ENCODE measurements around the gene FLRT1. TPM values are rescaled to one million over a fixed set of nuclear protein-coding genes. Genes with fewer than 3 reads are reported as not detected.

FLRT1 gene
- total and polyA plus RNA-seq, 2 of the 13 experiments (the other 11 are each of a cell fraction or from before 2014, with no cell fraction given): 0.02 to 0.08 TPM

DNA sequence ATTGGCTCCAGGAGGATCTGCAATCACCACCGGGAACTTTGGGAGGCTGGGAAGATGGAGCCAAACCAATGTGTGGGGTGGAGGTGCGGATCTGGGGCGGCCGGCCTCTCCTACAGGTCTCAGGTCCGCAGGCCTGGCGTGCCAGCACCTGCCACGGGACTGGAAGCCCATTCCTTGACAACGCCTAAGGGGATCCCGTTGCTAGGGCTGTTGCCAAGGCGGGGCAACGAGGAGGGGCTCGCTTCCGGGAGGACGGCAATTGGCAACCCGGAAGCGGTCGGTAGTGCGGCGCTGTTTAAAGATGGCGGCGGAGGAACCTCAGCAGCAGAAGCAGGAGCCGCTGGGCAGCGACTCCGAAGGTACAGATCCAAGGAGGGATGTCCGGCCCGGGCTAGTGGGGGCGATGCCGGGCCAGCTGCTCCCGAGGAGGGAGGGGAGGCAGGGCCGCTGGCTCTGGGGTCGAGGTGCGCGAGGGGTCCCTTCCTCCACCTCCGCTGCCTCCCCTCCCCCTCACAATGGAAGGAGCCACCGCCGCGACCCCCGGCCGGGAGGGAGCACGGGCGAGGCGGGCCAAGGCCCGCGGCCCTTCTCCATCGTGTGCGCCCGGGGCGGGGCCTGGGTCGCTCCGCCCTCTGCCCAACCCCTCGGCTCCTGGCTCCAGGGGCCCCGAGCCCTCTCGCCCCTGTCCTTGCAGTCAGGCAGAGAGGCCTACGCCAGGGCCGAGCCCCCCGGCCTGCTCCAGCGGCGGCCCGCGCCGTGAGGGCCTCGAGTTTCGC, 49.4 kb upstream of the FLRT1 start, which contains the start of gene OTUB1 (continued):
- TF ChIP-seq, protein P1, sequence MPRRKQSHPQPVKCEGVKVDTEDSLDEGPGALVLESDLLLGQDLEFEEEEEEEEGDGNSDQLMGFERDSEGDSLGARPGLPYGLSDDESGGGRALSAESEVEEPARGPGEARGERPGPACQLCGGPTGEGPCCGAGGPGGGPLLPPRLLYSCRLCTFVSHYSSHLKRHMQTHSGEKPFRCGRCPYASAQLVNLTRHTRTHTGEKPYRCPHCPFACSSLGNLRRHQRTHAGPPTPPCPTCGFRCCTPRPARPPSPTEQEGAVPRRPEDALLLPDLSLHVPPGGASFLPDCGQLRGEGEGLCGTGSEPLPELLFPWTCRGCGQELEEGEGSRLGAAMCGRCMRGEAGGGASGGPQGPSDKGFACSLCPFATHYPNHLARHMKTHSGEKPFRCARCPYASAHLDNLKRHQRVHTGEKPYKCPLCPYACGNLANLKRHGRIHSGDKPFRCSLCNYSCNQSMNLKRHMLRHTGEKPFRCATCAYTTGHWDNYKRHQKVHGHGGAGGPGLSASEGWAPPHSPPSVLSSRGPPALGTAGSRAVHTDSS (CRISPR knock-in tag; conservative IDR thresholded peaks at IDR 0.05): no peak
- TF ChIP-seq, protein P2, sequence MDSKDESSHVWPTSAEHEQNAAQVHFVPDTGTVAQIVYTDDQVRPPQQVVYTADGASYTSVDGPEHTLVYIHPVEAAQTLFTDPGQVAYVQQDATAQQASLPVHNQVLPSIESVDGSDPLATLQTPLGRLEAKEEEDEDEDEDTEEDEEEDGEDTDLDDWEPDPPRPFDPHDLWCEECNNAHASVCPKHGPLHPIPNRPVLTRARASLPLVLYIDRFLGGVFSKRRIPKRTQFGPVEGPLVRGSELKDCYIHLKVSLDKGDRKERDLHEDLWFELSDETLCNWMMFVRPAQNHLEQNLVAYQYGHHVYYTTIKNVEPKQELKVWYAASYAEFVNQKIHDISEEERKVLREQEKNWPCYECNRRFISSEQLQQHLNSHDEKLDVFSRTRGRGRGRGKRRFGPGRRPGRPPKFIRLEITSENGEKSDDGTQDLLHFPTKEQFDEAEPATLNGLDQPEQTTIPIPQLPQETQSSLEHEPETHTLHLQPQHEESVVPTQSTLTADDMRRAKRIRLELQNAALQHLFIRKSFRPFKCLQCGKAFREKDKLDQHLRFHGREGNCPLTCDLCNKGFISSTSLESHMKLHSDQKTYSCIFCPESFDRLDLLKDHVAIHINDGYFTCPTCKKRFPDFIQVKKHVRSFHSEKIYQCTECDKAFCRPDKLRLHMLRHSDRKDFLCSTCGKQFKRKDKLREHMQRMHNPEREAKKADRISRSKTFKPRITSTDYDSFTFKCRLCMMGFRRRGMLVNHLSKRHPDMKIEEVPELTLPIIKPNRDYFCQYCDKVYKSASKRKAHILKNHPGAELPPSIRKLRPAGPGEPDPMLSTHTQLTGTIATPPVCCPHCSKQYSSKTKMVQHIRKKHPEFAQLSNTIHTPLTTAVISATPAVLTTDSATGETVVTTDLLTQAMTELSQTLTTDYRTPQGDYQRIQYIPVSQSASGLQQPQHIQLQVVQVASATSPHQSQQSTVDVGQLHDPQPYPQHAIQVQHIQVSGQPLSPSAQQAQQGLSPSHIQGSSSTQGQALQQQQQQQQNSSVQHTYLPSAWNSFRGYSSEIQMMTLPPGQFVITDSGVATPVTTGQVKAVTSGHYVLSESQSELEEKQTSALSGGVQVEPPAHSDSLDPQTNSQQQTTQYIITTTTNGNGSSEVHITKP (CRISPR knock-in tag; IDR thresholded peaks at IDR 0.05; ENCODE audit: low read depth): peak; percentile 95
- no peak for TF ChIP-seq FOSL1 (CRISPR knock-in tag; IDR thresholded peaks at IDR 0.05; ENCODE audit: borderline replicate concordance)
- 0 out of 2 replicates have a peak, but pooled peaks have one; percentile 64 for TF ChIP-seq RFXANK (CRISPR knock-in tag; IDR thresholded peaks at IDR 0.05)
- TF ChIP-seq PTBP1 (IDR thresholded peaks at IDR 0.05; ENCODE audit: low read depth, low read length, poor library complexity, severe bottlenecking): no peak
- peak; percentile 46; the same call in 1 of the 2 replicates for TF ChIP-seq ZNF264 (CRISPR knock-in tag; IDR thresholded peaks at IDR 0.05)
- no peak for TF ChIP-seq PCBP2 (optimal IDR thresholded peaks at IDR 0.05; ENCODE audit: low read depth, low read length, poor library complexity, severe bottlenecking)
- 0 out of 2 replicates have a peak, but pooled peaks have one; percentile 28 for TF ChIP-seq ZIK1 (CRISPR knock-in tag; IDR thresholded peaks at IDR 0.05; ENCODE audit: borderline replicate concordance, low read depth)
- TF ChIP-seq ZNF251 (CRISPR knock-in tag; IDR thresholded peaks at IDR 0.05): no peak
- no peak for TF ChIP-seq U2AF1 (optimal IDR thresholded peaks at IDR 0.05; ENCODE audit: low read depth, low read length)
- no peak for TF ChIP-seq DPF2 (CRISPR knock-in tag; IDR thresholded peaks at IDR 0.05; ENCODE audit: borderline replicate concordance, low read depth)
- TF ChIP-seq ZNF75D (CRISPR knock-in tag; IDR thresholded peaks at IDR 0.05; ENCODE audit: borderline replicate concordance): no peak
- TF ChIP-seq SP4 (CRISPR knock-in tag; IDR thresholded peaks at IDR 0.05): peak; percentile 90
- TF ChIP-seq, protein P3, sequence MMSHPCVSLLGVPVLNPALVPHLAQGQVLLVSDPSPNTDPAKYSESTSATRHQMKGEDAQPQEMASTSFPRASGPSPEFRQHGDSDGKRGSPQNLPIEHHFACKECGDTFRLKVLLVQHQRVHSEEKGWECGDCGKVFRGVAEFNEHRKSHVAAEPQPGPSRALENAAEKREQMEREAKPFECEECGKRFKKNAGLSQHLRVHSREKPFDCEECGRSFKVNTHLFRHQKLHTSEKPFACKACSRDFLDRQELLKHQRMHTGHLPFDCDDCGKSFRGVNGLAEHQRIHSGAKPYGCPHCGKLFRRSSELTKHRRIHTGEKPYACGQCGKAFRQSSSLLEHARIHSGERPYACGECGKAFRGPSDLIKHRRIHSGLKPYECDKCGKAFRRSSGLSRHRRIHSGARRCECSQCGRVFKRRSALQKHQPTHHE (CRISPR knock-in tag; IDR thresholded peaks at IDR 0.05; ENCODE audit: borderline replicate concordance): peak; percentile 98; the same call in 1 of the 2 replicates
- TF ChIP-seq EP300 (IDR thresholded peaks at IDR 0.05; ENCODE audit: low read depth in 2 of 2, low read length in 2 of 2): no peak
- TF ChIP-seq EP300 (CRISPR knock-in tag; IDR thresholded peaks at IDR 0.05; ENCODE audit: borderline replicate concordance): peak; percentile 20; the same call in 1 of the 2 replicates
- TF ChIP-seq PRDM4 (CRISPR knock-in tag; IDR thresholded peaks at IDR 0.05; ENCODE audit: borderline replicate concordance): no peak
- TF ChIP-seq PHB2 (IDR thresholded peaks at IDR 0.05; ENCODE audit: partially characterized antibody): no peak
